ENCODE data around the gene POLR3GL. TPM values are rescaled to one million over a fixed set of nuclear protein-coding genes. Genes with fewer than 3 reads are reported as not detected.

Gene POLR3GL
- total RNA-seq, 5 donors from 2014 or later (not counting 1 experiment from before 2014, with no cell fraction given) = 30.9 to 41.7 (median 38.3) TPM

DNA sequence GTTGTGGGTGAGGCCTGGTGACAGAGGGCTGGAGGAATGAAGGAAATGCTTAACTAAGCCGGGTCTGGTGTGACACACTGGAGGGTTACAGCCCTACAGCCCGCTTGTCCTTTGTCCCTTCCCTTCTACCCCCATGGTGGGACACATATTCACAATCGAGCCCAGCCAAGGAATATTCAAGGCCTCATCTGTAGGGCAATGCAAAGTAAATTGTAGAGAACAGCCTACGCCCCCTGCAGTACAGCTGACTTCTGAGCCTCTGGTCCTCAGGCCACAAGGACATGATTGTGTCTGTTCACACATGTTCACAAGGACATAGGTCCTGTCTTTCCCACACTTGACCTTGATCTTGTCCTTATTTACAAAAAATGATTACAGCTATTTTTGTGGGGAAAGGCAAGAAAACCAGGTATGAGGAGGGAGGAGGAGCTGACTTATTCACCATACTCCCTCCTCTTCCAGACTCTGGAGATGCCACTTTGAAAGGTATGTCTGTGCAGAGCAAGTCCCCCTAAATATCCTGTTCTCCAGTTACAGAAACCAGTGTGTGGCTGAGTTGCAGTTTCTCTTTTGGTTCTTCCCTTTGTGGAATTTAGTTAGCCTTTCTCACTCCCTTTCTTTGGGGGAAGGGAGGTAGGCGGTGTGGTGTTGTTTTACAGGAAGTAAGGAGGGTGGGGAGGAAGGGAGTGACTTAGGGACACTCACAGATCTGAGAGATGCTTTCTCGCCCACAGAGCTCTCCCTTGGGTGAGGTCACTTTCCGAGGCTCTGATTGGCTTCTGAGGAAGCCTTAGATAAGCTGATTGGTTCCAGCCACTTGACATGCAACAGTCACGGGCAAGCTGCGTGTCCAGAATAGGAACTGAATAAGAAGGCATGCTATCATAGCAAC, 14.6 kb downstream of the POLR3GL start:
- H3K4me3 ChIP-seq (ENCODE audit: control insufficient read depth in 1 of 2, extremely low read depth in 1 of 2, low read length in 1 of 2) = peak overlapping the region; percentile 20 to 33
- CTCF ChIA-PET = interaction anchor here (0.6 to 6.7 kb wide), 22 partner anchors 10 to 136 kb away, joined by 3 to 148 read pairs (median 6); partner anchors contain the start of genes ANKRD34A (in 1 of the 2), LIX1L (in 1 of the 2), NUDT17 (in 1 of the 2) and PIAS3 (in 1 of the 2)
- peak; percentile 74 to 81 (median 76) for ATAC-seq (replicated peaks in 1 of 4)

DNA sequence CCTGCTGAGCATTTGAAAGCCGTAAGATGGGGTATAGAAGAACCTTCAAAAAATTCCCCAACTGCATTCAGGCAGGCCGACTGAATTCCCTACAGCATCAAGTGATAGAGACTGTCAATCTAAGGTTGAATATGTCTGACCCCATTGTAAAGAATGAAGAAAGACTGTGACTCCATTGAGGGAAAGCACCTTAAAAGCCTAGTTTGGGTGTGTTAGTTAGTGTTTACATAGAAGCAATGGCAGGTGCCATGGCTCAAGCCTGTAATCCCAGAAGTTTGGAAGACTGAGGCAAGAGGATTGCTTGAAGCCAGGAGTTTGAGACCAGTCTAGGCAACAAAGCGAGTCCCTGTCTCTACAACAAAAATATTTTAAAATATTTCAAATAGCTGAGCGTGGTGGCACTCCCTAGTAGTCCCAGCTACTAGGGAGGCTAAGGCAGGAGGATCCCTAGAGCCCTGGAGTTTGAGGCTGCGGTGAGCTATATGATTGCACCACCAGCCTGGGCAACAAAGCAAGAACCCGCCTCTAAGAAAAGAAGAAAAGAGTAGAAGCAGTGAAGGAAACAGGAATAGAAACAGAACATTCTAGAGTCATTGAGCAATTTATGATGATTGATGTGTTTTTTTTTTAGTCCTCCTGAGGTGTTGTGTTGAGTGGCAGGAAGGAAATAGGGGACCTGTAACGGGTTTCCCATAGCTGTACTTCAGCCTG, 15.4 kb downstream of the POLR3GL start:
- Mint-ChIP-seq H3K27ac (no peak overlapping the region), H3K4me1 (peaks cover 6 to 48% (median 13%) of the 10 kb centered on the region in 3 donors), H3K9me3 (no peaks in the 10 kb centered on the region), H3K36me3 (peaks cover 13% of the 10 kb centered on the region), H3K4me3 (no peak overlapping the region), H3K27me3 (no peaks in the 10 kb centered on the region)
- Histone ChIP-seq H3K4me1 (ENCODE audit: control insufficient read depth in 1 of 2, extremely low read depth in 1 of 2, insufficient read depth in 2 of 2, low read length in 2 of 2) (peaks cover 62 to 76% of the 10 kb centered on the region in 2 experiments), H3K27me3 (replicated peaks in 1 of 2; ENCODE audit: control insufficient read depth in 2 of 2, extremely low read depth in 1 of 2, insufficient read depth in 2 of 2, low read length in 1 of 2) (no peaks in the 10 kb centered on the region), H3K9me3 (no peaks in the 10 kb centered on the region), H3K4me3 (ENCODE audit: control insufficient read depth in 1 of 2, extremely low read depth in 1 of 2, low read length in 1 of 2) (peak overlapping the region; percentile 20 to 33), H3K36me3 (ENCODE audit: control insufficient read depth in 2 of 2, extremely low read depth in 1 of 2, insufficient read depth in 1 of 2, low read length in 1 of 2) (peaks cover 3% of the 10 kb centered on the region in 2 donors), H3K27ac (ENCODE audit: low read length) (peak overlapping the region; percentile 94)
- ChIA-PET CTCF (interaction anchor here (0.6 to 6.7 kb wide), 22 partner anchors 9 to 135 kb away, joined by 3 to 148 read pairs (median 6); partner anchors contain the start of genes ANKRD34A (in 1 of the 2), LIX1L (in 1 of the 2), NUDT17 (in 1 of the 2) and PIAS3 (in 1 of the 2)), POLR2A (interaction anchor here (0.6 to 3.4 kb wide), 18 partner anchors 9 to 67 kb away, joined by 3 to 15 read pairs (median 4); partner anchors contain the start of genes LIX1L (in 2 of the 2), ANKRD34A (in 1 of the 2), POLR3GL (in 1 of the 2) and RBM8A (in 1 of the 2))
- WGBS (ENCODE audit: insufficient coverage) = 8% methylated on average over 2 of the region's 7 CpGs
- ATAC-seq (replicated peaks in 1 of 4) = peak; percentile 32 to 58 (median 48)
- peak in 2 of 35 experiments; percentile 49 to 74 for DNase-seq

More for the DNA sequence above, 14.6 kb downstream of the POLR3GL start:
- Mint-ChIP-seq H3K4me1 (peaks cover 1 to 42% (median 10%) of the 10 kb centered on the region in 3 donors), H3K4me3 (no peak overlapping the region), H3K27ac (no peak overlapping the region), H3K9me3 (no peaks in the 10 kb centered on the region), H3K36me3 (peaks cover 14% of the 10 kb centered on the region), H3K27me3 (no peaks in the 10 kb centered on the region)
- H3K36me3 ChIP-seq (ENCODE audit: control insufficient read depth in 2 of 2, extremely low read depth in 1 of 2, insufficient read depth in 1 of 2, low read length in 1 of 2) = peaks cover 3% of the 10 kb centered on the region in 2 donors
- DNase-seq = peak in 33 of 35 experiments; percentile 53 to 91 (median 75)
- 13% methylated on average over 3 of the region's 9 CpGs for WGBS (ENCODE audit: insufficient coverage)
- POLR2A ChIA-PET = interaction anchor here (0.6 to 3.4 kb wide), 13 partner anchors 10 to 59 kb away, joined by 3 to 15 read pairs (median 4); partner anchors contain the start of genes ANKRD34A (in 1 of the 2), LIX1L (in 1 of the 2), POLR3GL (in 1 of the 2) and RBM8A (in 1 of the 2)
- peaks cover 60 to 68% of the 10 kb centered on the region in 2 experiments for H3K4me1 ChIP-seq (ENCODE audit: control insufficient read depth in 1 of 2, extremely low read depth in 1 of 2, insufficient read depth in 2 of 2, low read length in 2 of 2)
- no peaks in the 10 kb centered on the region for H3K27me3 ChIP-seq (replicated peaks in 1 of 2; ENCODE audit: control insufficient read depth in 2 of 2, extremely low read depth in 1 of 2, insufficient read depth in 2 of 2, low read length in 1 of 2)
- no peaks in the 10 kb centered on the region for H3K9me3 ChIP-seq
- peak overlapping the region; percentile 94 for H3K27ac ChIP-seq (ENCODE audit: low read length)

DNA sequence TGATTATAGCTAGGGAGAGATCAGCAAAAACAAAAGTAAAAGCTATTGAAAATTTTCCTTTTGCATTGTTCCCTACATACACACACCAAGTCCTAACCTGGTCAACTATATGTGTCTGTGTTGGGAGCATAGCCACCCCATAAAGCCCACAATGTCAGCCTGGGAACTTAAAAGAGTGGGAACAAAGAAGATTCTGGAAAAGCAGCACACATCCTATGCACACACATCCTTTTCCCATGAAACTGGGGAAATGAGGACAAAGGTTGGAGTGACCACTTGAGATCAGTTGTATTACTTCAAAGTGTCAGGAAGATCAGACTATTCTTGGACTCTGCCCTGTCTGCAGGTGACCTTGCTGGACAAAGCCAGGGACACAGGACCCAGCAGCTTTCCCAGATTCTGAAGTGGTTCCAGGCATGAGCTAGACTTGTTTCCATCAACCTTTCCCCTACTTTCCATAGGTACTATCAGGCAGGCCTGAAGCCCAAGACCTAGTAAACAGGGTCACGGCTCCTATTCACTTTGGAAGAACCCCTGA, 16.0 kb downstream of the POLR3GL start:
- Histone ChIP-seq H3K9me3 (no peaks in the 10 kb centered on the region), H3K4me1 (ENCODE audit: control insufficient read depth in 1 of 2, extremely low read depth in 1 of 2, insufficient read depth in 2 of 2, low read length in 2 of 2) (peaks cover 68 to 82% of the 10 kb centered on the region in 2 experiments), H3K27me3 (replicated peaks in 1 of 2; ENCODE audit: control insufficient read depth in 2 of 2, extremely low read depth in 1 of 2, insufficient read depth in 2 of 2, low read length in 1 of 2) (no peaks in the 10 kb centered on the region), H3K27ac (ENCODE audit: low read length) (peak overlapping the region; percentile 94), H3K36me3 (ENCODE audit: control insufficient read depth in 2 of 2, extremely low read depth in 1 of 2, insufficient read depth in 1 of 2, low read length in 1 of 2) (peaks cover 0 to 2% of the 10 kb centered on the region in 2 donors), H3K4me3 (ENCODE audit: control insufficient read depth in 1 of 2, extremely low read depth in 1 of 2, low read length in 1 of 2) (peak overlapping the region in 1 of 2 donors; percentile 33)
- Mint-ChIP-seq H3K27ac (no peak overlapping the region), H3K4me1 (peaks cover 13 to 49% (median 13%) of the 10 kb centered on the region in 3 donors), H3K4me3 (no peak overlapping the region), H3K27me3 (no peaks in the 10 kb centered on the region), H3K36me3 (peaks cover 7% of the 10 kb centered on the region), H3K9me3 (no peaks in the 10 kb centered on the region)
- DNase-seq = no peak
- no CpG with 5 or more reads among the region's 1 CpG for WGBS (ENCODE audit: insufficient coverage)
- ChIA-PET POLR2A (interaction anchor here (0.6 to 3.4 kb wide), 13 partner anchors 12 to 66 kb away, joined by 3 to 15 read pairs (median 7); partner anchors contain the start of genes LIX1L (in 2 of the 2), ANKRD34A (in 1 of the 2), POLR3GL (in 1 of the 2) and TXNIP (in 1 of the 2)), CTCF (interaction anchor here (0.7 to 6.7 kb wide), 16 partner anchors 8 to 135 kb away, joined by 3 to 148 read pairs (median 6); partner anchors contain the start of genes ANKRD34A (in 1 of the 2), LIX1L (in 1 of the 2), NUDT17 (in 1 of the 2) and POLR3GL (in 1 of the 2))
- no peak for ATAC-seq (replicated peaks in 1 of 4)

DNA sequence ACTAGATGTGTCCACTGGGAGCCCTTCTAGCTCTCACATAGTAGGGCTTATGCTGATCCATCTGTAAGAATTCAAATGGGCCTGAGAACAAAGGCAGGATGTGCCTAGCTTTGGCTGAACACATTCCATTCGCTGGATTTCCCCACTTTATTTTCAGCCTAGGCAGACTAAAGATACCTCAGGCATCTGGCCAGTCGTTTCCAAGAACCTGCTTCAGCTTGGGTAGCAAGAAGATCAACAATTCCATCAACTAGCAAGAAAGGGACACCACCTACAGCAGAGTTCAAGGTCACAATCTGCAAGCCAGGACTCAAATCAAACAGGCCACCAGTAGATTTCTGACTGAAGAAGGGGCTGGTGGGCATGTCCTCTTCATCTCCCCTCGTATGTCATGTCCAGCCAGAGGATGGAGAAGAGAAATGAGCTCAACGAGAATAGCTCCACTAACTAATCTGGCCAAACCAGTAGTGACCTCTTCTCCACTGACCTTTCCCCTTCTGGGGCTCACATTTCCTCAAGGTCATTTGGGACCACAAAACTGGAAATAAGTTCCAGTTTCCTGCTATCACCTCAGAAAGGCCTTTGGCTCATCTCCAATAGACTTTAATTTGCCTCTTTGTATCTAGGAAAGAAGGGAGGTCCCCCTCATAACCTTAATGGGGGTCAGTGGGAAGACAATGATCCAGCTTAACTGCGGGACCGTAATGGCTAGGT, 17.7 kb downstream of the POLR3GL start:
- POLR2A ChIA-PET = interaction anchor here (0.9 to 1.6 kb wide), 2 partner anchors 14 kb away, joined by 6 to 8 read pairs; partner anchors contain the start of gene TXNIP (in 2 of the 2)
- Histone ChIP-seq H3K4me1 (ENCODE audit: control insufficient read depth in 1 of 2, extremely low read depth in 1 of 2, insufficient read depth in 2 of 2, low read length in 2 of 2) (peaks cover 68 to 90% of the 10 kb centered on the region in 2 experiments), H3K36me3 (ENCODE audit: control insufficient read depth in 2 of 2, extremely low read depth in 1 of 2, insufficient read depth in 1 of 2, low read length in 1 of 2) (no peaks in the 10 kb centered on the region), H3K27ac (ENCODE audit: low read length) (peak overlapping the region; percentile 94), H3K27me3 (replicated peaks in 1 of 2; ENCODE audit: control insufficient read depth in 2 of 2, extremely low read depth in 1 of 2, insufficient read depth in 2 of 2, low read length in 1 of 2) (no peaks in the 10 kb centered on the region), H3K4me3 (ENCODE audit: control insufficient read depth in 1 of 2, extremely low read depth in 1 of 2, low read length in 1 of 2) (no peak overlapping the region), H3K9me3 (no peaks in the 10 kb centered on the region)
- 74% methylated on average over 4 of the region's 6 CpGs for WGBS (ENCODE audit: insufficient coverage)
- no peak for DNase-seq
- H3K27ac Mint-ChIP-seq = no peak overlapping the region
- H3K27me3 Mint-ChIP-seq = no peaks in the 10 kb centered on the region
- H3K4me3 Mint-ChIP-seq = no peak overlapping the region
- no peaks in the 10 kb centered on the region for H3K9me3 Mint-ChIP-seq
- peaks cover 22 to 59% (median 23%) of the 10 kb centered on the region in 3 donors for H3K4me1 Mint-ChIP-seq
- CTCF ChIA-PET = interaction anchor here in 1 of 2 donors (0.7 to 1.5 kb wide), 3 partner anchors 9 to 16 kb away, joined by 3 read pairs; no protein-coding TSS in a partner anchor
- ATAC-seq (replicated peaks in 1 of 4) = no peak
- peaks cover 7% of the 10 kb centered on the region for H3K36me3 Mint-ChIP-seq

DNA sequence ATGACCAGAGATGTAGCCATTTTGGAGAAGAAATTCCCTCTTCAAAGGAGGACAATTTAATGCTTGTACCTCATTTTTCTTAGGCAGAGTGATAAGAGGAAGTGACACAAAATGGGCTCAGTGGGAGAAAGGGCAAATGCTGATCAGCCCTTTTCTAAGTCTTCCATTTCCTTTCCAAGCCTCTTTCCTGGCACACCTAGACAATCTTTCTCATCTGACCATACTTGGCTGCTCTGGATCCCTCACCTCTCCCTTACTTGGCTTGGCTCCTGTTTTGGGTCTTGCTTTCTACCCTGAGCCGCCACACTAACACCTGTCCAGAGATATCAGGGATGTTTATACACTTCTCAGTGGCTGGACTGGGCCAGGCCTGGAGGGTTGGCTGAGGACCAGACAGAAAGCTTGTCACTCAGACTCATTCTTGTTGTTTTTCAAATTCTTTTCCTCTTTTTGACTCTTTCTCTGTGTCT, 18.8 kb downstream of the POLR3GL start:
- Histone ChIP-seq H3K36me3 (ENCODE audit: control insufficient read depth in 2 of 2, extremely low read depth in 1 of 2, insufficient read depth in 1 of 2, low read length in 1 of 2) (no peaks in the 10 kb centered on the region), H3K4me3 (ENCODE audit: control insufficient read depth in 1 of 2, extremely low read depth in 1 of 2, low read length in 1 of 2) (no peak overlapping the region), H3K9me3 (no peaks in the 10 kb centered on the region), H3K27ac (ENCODE audit: low read length) (peak overlapping the region; percentile 94), H3K27me3 (replicated peaks in 1 of 2; ENCODE audit: control insufficient read depth in 2 of 2, extremely low read depth in 1 of 2, insufficient read depth in 2 of 2, low read length in 1 of 2) (no peaks in the 10 kb centered on the region), H3K4me1 (ENCODE audit: control insufficient read depth in 1 of 2, extremely low read depth in 1 of 2, insufficient read depth in 2 of 2, low read length in 2 of 2) (peaks cover 61 to 86% of the 10 kb centered on the region in 2 experiments)
- peaks cover 29 to 69% (median 31%) of the 10 kb centered on the region in 3 donors for H3K4me1 Mint-ChIP-seq
- H3K9me3 Mint-ChIP-seq = no peaks in the 10 kb centered on the region
- no peak overlapping the region for H3K27ac Mint-ChIP-seq
- WGBS (ENCODE audit: insufficient coverage) = 91% methylated on average over 1 of the region's 1 CpG
- POLR2A ChIA-PET = interaction anchor here in 1 of 2 donors (1.6 kb wide), 1 partner anchor 13 kb away, joined by 8 read pairs; the partner anchor contains the start of gene TXNIP
- no peak overlapping the region for H3K4me3 Mint-ChIP-seq
- no peaks in the 10 kb centered on the region for H3K27me3 Mint-ChIP-seq
- DNase-seq = no peak
- no peaks in the 10 kb centered on the region for H3K36me3 Mint-ChIP-seq
- CTCF ChIA-PET = no interaction called here
- ATAC-seq (replicated peaks in 1 of 4) = no peak
